ENCODE results near the gene EEF2K. TPM values are rescaled to one million over a fixed set of nuclear protein-coding genes. Genes with fewer than 3 reads are reported as not detected.

Gene EEF2K
- total and polyA plus RNA-seq, 2 donors (not counting 1 experiment from before 2014, with no cell fraction given) = 11.8 to 28.7 TPM

- no peak overlapping the region for H3K4me2 ChIP-seq (replicated peaks; ENCODE audit: low read depth, low read length, poor library complexity, severe bottlenecking)
- ChIA-PET CTCF (interaction anchor here (0.6 to 2.4 kb wide), 2 partner anchors 9 to 44 kb away, joined by 3 to 17 read pairs; no protein-coding TSS in a partner anchor), POLR2A (no interaction called here)
- H3K79me2 ChIP-seq (ENCODE audit: control insufficient read depth, insufficient read depth, low read length) = no peaks in the 10 kb centered on the region
- DNase-seq (no peak), ATAC-seq (ENCODE audit: low read depth) (no peak)
- H3K9me3 ChIP-seq (ENCODE audit: control extremely low read depth in 1 of 3, control insufficient read depth in 2 of 3, insufficient read depth in 1 of 3, low read length in 2 of 3) = no peaks in the 10 kb centered on the region
- TF ChIP-seq, protein P1, sequence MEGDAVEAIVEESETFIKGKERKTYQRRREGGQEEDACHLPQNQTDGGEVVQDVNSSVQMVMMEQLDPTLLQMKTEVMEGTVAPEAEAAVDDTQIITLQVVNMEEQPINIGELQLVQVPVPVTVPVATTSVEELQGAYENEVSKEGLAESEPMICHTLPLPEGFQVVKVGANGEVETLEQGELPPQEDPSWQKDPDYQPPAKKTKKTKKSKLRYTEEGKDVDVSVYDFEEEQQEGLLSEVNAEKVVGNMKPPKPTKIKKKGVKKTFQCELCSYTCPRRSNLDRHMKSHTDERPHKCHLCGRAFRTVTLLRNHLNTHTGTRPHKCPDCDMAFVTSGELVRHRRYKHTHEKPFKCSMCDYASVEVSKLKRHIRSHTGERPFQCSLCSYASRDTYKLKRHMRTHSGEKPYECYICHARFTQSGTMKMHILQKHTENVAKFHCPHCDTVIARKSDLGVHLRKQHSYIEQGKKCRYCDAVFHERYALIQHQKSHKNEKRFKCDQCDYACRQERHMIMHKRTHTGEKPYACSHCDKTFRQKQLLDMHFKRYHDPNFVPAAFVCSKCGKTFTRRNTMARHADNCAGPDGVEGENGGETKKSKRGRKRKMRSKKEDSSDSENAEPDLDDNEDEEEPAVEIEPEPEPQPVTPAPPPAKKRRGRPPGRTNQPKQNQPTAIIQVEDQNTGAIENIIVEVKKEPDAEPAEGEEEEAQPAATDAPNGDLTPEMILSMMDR (IDR thresholded peaks at IDR 0.05) = no peak
- no peak for TF ChIP-seq EZH2 (IDR thresholded peaks at IDR 0.05; ENCODE audit: borderline replicate concordance, insufficient read depth, low read depth, low read length, poor library complexity, severe bottlenecking)
- H3K4me1 Mint-ChIP-seq = no peaks in the 10 kb centered on the region
- no peaks in the 10 kb centered on the region for H3K4me1 ChIP-seq (ENCODE audit: control insufficient read depth in 2 of 2, insufficient read depth in 2 of 2, low read length in 2 of 2)
- no peak overlapping the region for H3K4me3 Mint-ChIP-seq
- H3K9ac ChIP-seq (ENCODE audit: low read length) = no peak overlapping the region
- no peak overlapping the region for H3K27ac Mint-ChIP-seq
- no peaks in the 10 kb centered on the region for H3K27me3 Mint-ChIP-seq
- H3K4me3 ChIP-seq (ENCODE audit: control extremely low read depth in 1 of 5, extremely low read depth in 1 of 5, insufficient read depth in 1 of 5, low read depth in 2 of 5, low read length in 4 of 5) = no peak overlapping the region
- 98% methylated on average over 9 of the region's 9 CpGs for WGBS (ENCODE audit: insufficient coverage)
- H4K20me1 ChIP-seq (ENCODE audit: control insufficient read depth, insufficient read depth, low read length, poor library complexity, severe bottlenecking) = peaks cover 18% of the 10 kb centered on the region
- H3K27ac ChIP-seq (ENCODE audit: low read length in 2 of 2) = no peak overlapping the region
- H3K36me3 ChIP-seq (replicated peaks in 1 of 2; ENCODE audit: control extremely low read depth in 1 of 2, control insufficient read depth in 1 of 2, extremely low read depth in 1 of 2, insufficient read depth in 2 of 2, low read length in 1 of 2) = peaks cover 12 to 80% of the 10 kb centered on the region in 2 experiments
- intact Hi-C loops (cut with micrococcal nuclease) = no loop called here
- H3K27me3 ChIP-seq (replicated peaks in 1 of 4; ENCODE audit: control extremely low read depth in 1 of 4, control insufficient read depth in 3 of 4, insufficient read depth in 4 of 4, low read length in 3 of 4) = no peaks in the 10 kb centered on the region
- H2AFZ ChIP-seq (ENCODE audit: insufficient read depth, low read depth, low read length, poor library complexity, severe bottlenecking) = no peak overlapping the region
- no peaks in the 10 kb centered on the region for H3K9me3 Mint-ChIP-seq (ENCODE audit: insufficient read depth)
These were observed 123.2 kb downstream of the EEF2K start for GRCh38 chr16:22329199-22329695.

DNA sequence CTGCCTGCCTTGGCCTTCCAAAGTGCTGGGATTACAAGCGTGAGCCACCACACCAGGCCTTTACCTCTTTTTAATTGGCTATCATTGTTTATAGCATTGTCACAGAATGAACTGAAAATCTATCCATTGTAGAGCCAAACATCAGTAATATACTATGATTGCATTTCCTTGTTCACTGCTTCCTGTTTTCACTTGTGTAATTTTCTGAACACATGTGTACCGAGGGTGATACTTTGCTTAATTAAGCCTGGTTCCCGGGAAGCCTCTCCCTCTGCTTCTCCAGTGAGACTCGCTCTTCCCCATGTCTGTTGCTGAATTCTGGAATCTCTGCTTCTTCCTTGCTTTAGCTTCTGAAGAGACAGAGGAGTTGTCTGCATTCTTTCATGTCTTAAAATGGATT lies 124.2 kb downstream of the EEF2K start:
- ChIA-PET POLR2A (no interaction called here), CTCF (interaction anchor here (0.6 to 2.4 kb wide), 2 partner anchors 10 to 57 kb away, joined by 3 to 17 read pairs; no protein-coding TSS in a partner anchor)
- Histone ChIP-seq H3K4me2 (replicated peaks; ENCODE audit: low read depth, low read length, poor library complexity, severe bottlenecking) (no peak overlapping the region), H3K4me3 (ENCODE audit: control extremely low read depth in 1 of 5, extremely low read depth in 1 of 5, insufficient read depth in 1 of 5, low read depth in 2 of 5, low read length in 4 of 5) (no peak overlapping the region), H3K79me2 (ENCODE audit: control insufficient read depth, insufficient read depth, low read length) (no peaks in the 10 kb centered on the region), H2AFZ (ENCODE audit: insufficient read depth, low read depth, low read length, poor library complexity, severe bottlenecking) (no peak overlapping the region), H3K36me3 (replicated peaks in 1 of 2; ENCODE audit: control extremely low read depth in 1 of 2, control insufficient read depth in 1 of 2, extremely low read depth in 1 of 2, insufficient read depth in 2 of 2, low read length in 1 of 2) (peaks cover 20 to 80% of the 10 kb centered on the region in 2 experiments), H4K20me1 (ENCODE audit: control insufficient read depth, insufficient read depth, low read length, poor library complexity, severe bottlenecking) (peaks cover 18% of the 10 kb centered on the region), H3K9ac (ENCODE audit: low read length) (no peak overlapping the region), H3K4me1 (ENCODE audit: control insufficient read depth in 2 of 2, insufficient read depth in 2 of 2, low read length in 2 of 2) (no peaks in the 10 kb centered on the region), H3K27ac (ENCODE audit: low read length in 2 of 2) (no peak overlapping the region), H3K27me3 (replicated peaks in 1 of 4; ENCODE audit: control extremely low read depth in 1 of 4, control insufficient read depth in 3 of 4, insufficient read depth in 4 of 4, low read length in 3 of 4) (no peaks in the 10 kb centered on the region), H3K9me3 (ENCODE audit: control extremely low read depth in 1 of 3, control insufficient read depth in 2 of 3, insufficient read depth in 1 of 3, low read length in 2 of 3) (peaks cover 0 to 1% (median 0%) of the 10 kb centered on the region in 3 donors)
- Mint-ChIP-seq H3K9me3 (ENCODE audit: insufficient read depth) (no peaks in the 10 kb centered on the region), H3K4me3 (no peak overlapping the region), H3K4me1 (no peaks in the 10 kb centered on the region), H3K27ac (no peak overlapping the region), H3K27me3 (no peaks in the 10 kb centered on the region)
- TF ChIP-seq, protein P1 (IDR thresholded peaks at IDR 0.05) = no peak
- TF ChIP-seq EZH2 (IDR thresholded peaks at IDR 0.05; ENCODE audit: borderline replicate concordance, insufficient read depth, low read depth, low read length, poor library complexity, severe bottlenecking) = no peak
- ATAC-seq (ENCODE audit: low read depth) (no peak), DNase-seq (no peak)
- intact Hi-C loops (cut with micrococcal nuclease) = no loop called here
- WGBS (ENCODE audit: insufficient coverage) = 100% methylated on average over 1 of the region's 4 CpGs
